ENCODE data around the gene BCL11B. TPM values are rescaled to one million over a fixed set of nuclear protein-coding genes. Genes with fewer than 3 reads are reported as not detected.

The BCL11B gene
- polyA plus RNA-seq, 1 experiment = not detected

- H3K4me3 ChIP-seq (ENCODE audit: low read depth, low read length) = no peak overlapping the region
- H3K36me3 ChIP-seq (ENCODE audit: control insufficient read depth, insufficient read depth, low read length) = no peaks in the 10 kb centered on the region
- DNase-seq (ENCODE audit: low read depth) = no peak
- no peak for TF ChIP-seq CTCF (IDR thresholded peaks at IDR 0.05; ENCODE audit: insufficient read depth, low read depth, low read length)
- ChIA-PET POLR2A (no interaction called here), CTCF (no interaction called here)
- no peaks in the 10 kb centered on the region for H3K27me3 ChIP-seq (ENCODE audit: control insufficient read depth, insufficient read depth, low read length)
These were observed 128.9 kb downstream of the BCL11B start for GRCh38 chr14:99143126-99143525.

GRCh38 chr14:99141236-99141635 lies 130.8 kb downstream of the BCL11B start:
- POLR2A ChIA-PET = no interaction called here
- CTCF ChIA-PET = no interaction called here
- Histone ChIP-seq H3K36me3 (ENCODE audit: control insufficient read depth, insufficient read depth, low read length) (no peaks in the 10 kb centered on the region), H3K27me3 (ENCODE audit: control insufficient read depth, insufficient read depth, low read length) (no peaks in the 10 kb centered on the region), H3K4me3 (ENCODE audit: low read depth, low read length) (no peak overlapping the region)
- TF ChIP-seq CTCF (IDR thresholded peaks at IDR 0.05; ENCODE audit: insufficient read depth, low read depth, low read length) = no peak
- DNase-seq (ENCODE audit: low read depth) = no peak

GRCh38 chr14:99138999-99139865 lies 132.8 kb downstream of the BCL11B start:
- TF ChIP-seq CTCF (IDR thresholded peaks at IDR 0.05; ENCODE audit: insufficient read depth, low read depth, low read length) = no peak
- no peak for DNase-seq (ENCODE audit: low read depth)
- ChIA-PET CTCF (no interaction called here), POLR2A (no interaction called here)
- H3K4me3 ChIP-seq (ENCODE audit: low read depth, low read length) = no peak overlapping the region
- H3K27me3 ChIP-seq (ENCODE audit: control insufficient read depth, insufficient read depth, low read length) = no peaks in the 10 kb centered on the region
- no peaks in the 10 kb centered on the region for H3K36me3 ChIP-seq (ENCODE audit: control insufficient read depth, insufficient read depth, low read length)

- TF ChIP-seq CTCF (IDR thresholded peaks at IDR 0.05; ENCODE audit: insufficient read depth, low read depth, low read length) = no peak
- DNase-seq (ENCODE audit: low read depth) = no peak
- POLR2A ChIA-PET = no interaction called here
- H3K4me3 ChIP-seq (ENCODE audit: low read depth, low read length) = no peak overlapping the region
- H3K27me3 ChIP-seq (ENCODE audit: control insufficient read depth, insufficient read depth, low read length) = no peaks in the 10 kb centered on the region
- CTCF ChIA-PET = no interaction called here
- H3K36me3 ChIP-seq (ENCODE audit: control insufficient read depth, insufficient read depth, low read length) = no peaks in the 10 kb centered on the region
These were observed 134.0 kb downstream of the BCL11B start for GRCh38 chr14:99137913-99138571.

- DNase-seq (ENCODE audit: low read depth) = no peak
- no peak overlapping the region for H3K4me3 ChIP-seq (ENCODE audit: low read depth, low read length)
- no peaks in the 10 kb centered on the region for H3K27me3 ChIP-seq (ENCODE audit: control insufficient read depth, insufficient read depth, low read length)
- CTCF ChIA-PET = no interaction called here
- no peak for TF ChIP-seq CTCF (IDR thresholded peaks at IDR 0.05; ENCODE audit: insufficient read depth, low read depth, low read length)
- H3K36me3 ChIP-seq (ENCODE audit: control insufficient read depth, insufficient read depth, low read length) = no peaks in the 10 kb centered on the region
- POLR2A ChIA-PET = no interaction called here
These were observed 134.8 kb downstream of the BCL11B start for GRCh38 chr14:99137001-99137700.

Data from BJ (cell line).